ENCODE results near the gene GNG4. TPM values are rescaled to one million over a fixed set of nuclear protein-coding genes. Genes with fewer than 3 reads are reported as not detected.

Gene GNG4
- total and polyA plus RNA-seq, 11 donors = 0.06 to 0.07 TPM; not detected in 9

DNA sequence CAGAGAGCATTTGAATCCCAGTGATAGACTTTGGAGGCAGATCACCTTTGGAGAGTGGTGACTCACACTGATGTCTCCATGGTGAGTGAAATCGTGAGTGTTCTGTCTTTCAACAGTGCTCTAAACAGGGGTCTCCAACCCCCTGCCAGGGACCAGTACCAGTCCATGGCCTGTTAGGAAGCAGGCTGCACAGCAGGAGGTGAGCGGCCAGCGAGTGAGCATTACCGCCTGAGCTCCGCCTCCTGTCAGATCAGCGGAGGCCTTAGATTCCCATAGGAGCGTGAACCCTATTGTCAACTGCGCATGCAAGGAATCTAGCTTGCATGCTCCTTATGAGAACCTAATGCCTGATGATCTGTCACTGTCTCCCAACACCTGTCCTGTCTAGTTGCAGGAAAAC, 83.5 kb downstream of the GNG4 start:
- no peak for TF ChIP-seq CTCF (IDR thresholded peaks at IDR 0.05)
- Histone ChIP-seq H3K4me1 (no peaks in the 10 kb centered on the region), H3K4me3 (no peak overlapping the region), H3K27ac (no peak overlapping the region), H3K9me3 (peaks cover 0 to 10% (median 1%) of the 10 kb centered on the region in 12 donors), H3K36me3 (no peaks in the 10 kb centered on the region), H3K27me3 (no peaks in the 10 kb centered on the region)
- intact Hi-C loops (cut with DNase I) = no loop called here
- DNase-seq (no peak), ATAC-seq (no peak)
- 65 to 70% (median 66%) methylated on average over 8 of the region's 8 CpGs for WGBS, 4 donors

DNA sequence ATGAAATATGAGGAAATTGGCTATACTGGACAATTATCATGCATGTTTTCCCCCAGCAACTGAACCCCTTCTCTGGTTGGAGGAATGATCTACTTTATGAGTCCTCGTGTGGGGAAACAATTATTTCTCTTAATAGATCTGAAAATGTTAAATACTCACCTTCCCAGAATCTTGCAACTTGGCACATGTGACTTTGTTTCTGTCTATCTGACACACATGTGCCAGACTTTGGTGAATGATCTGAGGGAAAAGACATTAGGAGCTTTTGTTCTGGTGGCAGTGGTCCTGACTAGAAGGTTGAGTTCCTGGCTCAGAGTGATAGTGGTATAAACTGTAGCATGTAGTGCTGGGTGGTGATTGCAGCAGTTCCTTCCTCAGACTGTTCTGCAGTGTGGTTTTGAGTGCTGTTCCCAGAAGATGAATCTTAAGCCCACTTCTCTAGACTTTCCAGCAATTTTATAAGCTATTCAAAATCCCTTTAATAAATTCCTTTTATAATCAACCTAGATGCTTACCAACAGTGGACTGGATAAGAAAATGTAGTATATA, 86.0 kb downstream of the GNG4 start:
- peaks cover 0 to 10% (median 1%) of the 10 kb centered on the region in 12 donors for H3K9me3 ChIP-seq
- TF ChIP-seq POLR2A (IDR thresholded peaks at IDR 0.05) (no peak), CTCF (IDR thresholded peaks at IDR 0.05) (no peak)
- no peak overlapping the region for H3K4me3 ChIP-seq
- no peak for DNase-seq
- no peaks in the 10 kb centered on the region for H3K36me3 ChIP-seq
- ATAC-seq = no peak
- 79 to 92% (median 83%) methylated on average over 1 of the region's 1 CpG for WGBS, 4 donors
- H3K27ac ChIP-seq = no peak overlapping the region
- H3K4me1 ChIP-seq = no peaks in the 10 kb centered on the region
- no peaks in the 10 kb centered on the region for H3K27me3 ChIP-seq
- intact Hi-C loops (cut with DNase I) = no loop called here

DNA sequence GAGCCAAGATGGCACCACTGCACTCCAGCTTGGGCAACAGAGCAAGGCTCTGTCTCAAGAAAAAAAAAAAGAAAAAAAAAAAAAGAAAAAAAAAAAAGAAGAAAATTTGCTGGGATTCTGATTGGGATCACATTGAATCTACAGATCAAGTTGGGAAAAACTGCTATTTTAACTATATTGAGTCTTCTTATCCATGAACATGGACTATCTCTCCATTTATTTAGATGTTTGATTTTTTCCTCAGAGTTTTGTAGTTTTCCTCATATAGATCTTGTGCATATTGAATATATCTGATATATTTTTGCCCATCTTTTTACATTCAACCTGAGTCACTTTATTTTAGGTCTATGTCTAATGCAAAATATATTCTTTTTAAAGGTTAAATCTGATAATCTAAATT, 87.0 kb downstream of the GNG4 start:
- DNase-seq = no peak
- Histone ChIP-seq H3K36me3 (no peaks in the 10 kb centered on the region), H3K27ac (no peak overlapping the region), H3K27me3 (no peaks in the 10 kb centered on the region), H3K4me1 (no peaks in the 10 kb centered on the region), H3K9me3 (peaks cover 0 to 10% (median 1%) of the 10 kb centered on the region in 12 donors), H3K4me3 (no peak overlapping the region)
- TF ChIP-seq POLR2A (IDR thresholded peaks at IDR 0.05) (no peak), CTCF (IDR thresholded peaks at IDR 0.05) (no peak)
- intact Hi-C loops (cut with DNase I) = no loop called here
- ATAC-seq = no peak

DNA sequence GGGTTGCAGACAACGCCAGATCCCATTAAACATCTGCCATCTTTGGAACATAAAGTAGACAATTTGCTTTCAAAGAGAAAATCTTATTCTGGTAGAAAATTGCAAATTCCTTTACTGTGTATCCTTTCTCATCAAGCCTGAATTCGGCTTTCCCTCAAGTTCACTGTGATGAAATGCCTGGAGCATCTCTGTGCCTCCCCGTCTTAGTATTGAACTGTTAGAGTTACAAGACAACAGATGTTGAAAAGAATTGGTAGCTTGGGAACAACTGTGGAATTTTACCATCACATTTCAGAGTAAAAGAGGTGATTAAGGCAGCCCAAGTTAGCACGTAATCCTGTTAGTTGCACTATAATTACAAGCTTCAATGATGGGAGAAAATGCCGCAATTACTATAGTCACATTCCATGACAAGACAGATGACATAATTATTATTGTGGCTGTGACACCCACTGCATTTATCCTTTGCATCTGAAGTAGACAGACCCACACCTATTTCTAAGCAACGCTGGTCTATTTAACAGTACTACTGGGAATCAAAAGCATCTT, 90.9 kb downstream of the GNG4 start:
- ATAC-seq = no peak
- no peaks in the 10 kb centered on the region for H3K36me3 ChIP-seq
- H3K27me3 ChIP-seq = no peaks in the 10 kb centered on the region
- no peak overlapping the region for H3K27ac ChIP-seq
- no peak for TF ChIP-seq CTCF (IDR thresholded peaks at IDR 0.05)
- no peak for TF ChIP-seq POLR2A (IDR thresholded peaks at IDR 0.05)
- WGBS, 4 donors = 84 to 89% (median 85%) methylated on average over 6 of the region's 6 CpGs
- intact Hi-C loops (cut with DNase I) = no loop called here
- H3K4me1 ChIP-seq = no peaks in the 10 kb centered on the region
- no peak for DNase-seq
- no peak overlapping the region for H3K4me3 ChIP-seq
- peaks cover 0 to 10% (median 1%) of the 10 kb centered on the region in 12 donors for H3K9me3 ChIP-seq

All from heart left ventricle (tissue), 16 donors.